C4-2B (cell line): ENCODE results near the gene TOM1L2.

Experiments
- H3K27ac ChIP-seq: fragments of 450-650 bp; 2 replicates; pipeline ENCODE4 v1.5.1; 2017
- ZFX ChIP-seq: fragments of 450-650 bp; IDR thresholded peaks from 2 replicates; pipeline ENCODE4 v1.6.1; 2017
- TF ChIP-seq, protein P1 (sequence below): fragments of 450-650 bp; conservative IDR thresholded peaks from 2 replicates; pipeline ENCODE4 v1.5.1; 2017; ENCODE audit warnings: mild to moderate bottlenecking

TOM1L2 gene

DNA sequence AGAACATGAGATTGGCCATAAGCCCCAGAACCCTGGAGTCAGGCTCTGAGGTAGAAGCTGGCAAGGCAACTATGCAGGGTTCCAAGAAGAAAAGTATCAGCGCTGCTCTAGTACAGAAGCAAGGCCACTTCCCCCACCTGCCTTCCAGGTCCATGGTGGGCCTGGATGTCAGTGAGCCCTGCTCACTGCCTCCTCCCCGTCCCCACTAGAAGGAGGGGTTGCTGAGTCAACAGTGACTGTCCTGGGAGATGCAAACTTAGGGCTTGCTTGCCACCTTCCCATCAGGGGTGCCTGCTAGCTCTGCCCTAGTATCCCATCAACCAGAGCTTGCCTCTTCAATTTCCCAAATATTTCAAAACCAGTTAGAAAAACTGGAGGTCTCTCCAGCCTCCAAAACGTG lies 105.8 kb downstream of the TOM1L2 start:
- no peak overlapping the region for H3K27ac ChIP-seq
- TF ChIP-seq, protein P1, sequence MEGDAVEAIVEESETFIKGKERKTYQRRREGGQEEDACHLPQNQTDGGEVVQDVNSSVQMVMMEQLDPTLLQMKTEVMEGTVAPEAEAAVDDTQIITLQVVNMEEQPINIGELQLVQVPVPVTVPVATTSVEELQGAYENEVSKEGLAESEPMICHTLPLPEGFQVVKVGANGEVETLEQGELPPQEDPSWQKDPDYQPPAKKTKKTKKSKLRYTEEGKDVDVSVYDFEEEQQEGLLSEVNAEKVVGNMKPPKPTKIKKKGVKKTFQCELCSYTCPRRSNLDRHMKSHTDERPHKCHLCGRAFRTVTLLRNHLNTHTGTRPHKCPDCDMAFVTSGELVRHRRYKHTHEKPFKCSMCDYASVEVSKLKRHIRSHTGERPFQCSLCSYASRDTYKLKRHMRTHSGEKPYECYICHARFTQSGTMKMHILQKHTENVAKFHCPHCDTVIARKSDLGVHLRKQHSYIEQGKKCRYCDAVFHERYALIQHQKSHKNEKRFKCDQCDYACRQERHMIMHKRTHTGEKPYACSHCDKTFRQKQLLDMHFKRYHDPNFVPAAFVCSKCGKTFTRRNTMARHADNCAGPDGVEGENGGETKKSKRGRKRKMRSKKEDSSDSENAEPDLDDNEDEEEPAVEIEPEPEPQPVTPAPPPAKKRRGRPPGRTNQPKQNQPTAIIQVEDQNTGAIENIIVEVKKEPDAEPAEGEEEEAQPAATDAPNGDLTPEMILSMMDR, result no peak
- no peak for TF ChIP-seq ZFX

DNA sequence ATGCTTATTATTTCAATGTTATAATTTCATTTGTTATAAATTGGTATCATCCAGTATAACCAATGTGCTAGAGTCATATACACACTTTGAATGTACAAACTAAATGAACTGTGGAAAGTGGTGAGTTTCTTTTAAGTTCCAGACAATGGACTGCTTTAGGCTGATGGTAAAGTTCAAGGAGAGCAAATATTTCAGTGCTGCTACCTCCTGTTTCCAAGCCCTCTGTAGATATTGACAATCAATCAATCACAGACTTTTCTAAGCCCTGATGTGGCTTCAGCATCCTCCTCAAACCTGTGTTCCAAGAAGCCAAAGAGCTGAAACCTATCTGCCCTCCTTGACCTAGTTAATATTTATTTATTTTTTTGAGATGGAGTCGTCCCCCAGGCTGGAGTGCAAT lies 107.2 kb downstream of the TOM1L2 start:
- no peak for TF ChIP-seq ZFX
- H3K27ac ChIP-seq, result no peak overlapping the region

DNA sequence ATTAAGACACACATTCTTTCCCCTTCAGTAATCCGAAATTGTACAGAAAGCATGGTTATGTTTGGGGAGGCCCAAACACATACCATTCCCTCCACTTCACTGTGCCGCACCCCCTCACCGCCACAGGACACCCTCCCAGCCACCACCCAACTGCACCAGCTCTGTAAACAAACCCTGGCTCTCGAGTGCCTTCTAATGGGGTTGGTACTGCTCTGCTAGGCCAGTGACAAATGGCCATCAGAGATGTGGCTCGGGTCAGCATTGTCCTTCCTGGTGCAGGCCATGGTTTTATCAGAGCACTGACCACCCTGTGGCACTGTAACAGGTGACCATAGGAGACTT lies 111.5 kb downstream of the TOM1L2 start:
- TF ChIP-seq, protein P1, result no peak
- no peak for TF ChIP-seq ZFX
- H3K27ac ChIP-seq, result no peak overlapping the region

DNA sequence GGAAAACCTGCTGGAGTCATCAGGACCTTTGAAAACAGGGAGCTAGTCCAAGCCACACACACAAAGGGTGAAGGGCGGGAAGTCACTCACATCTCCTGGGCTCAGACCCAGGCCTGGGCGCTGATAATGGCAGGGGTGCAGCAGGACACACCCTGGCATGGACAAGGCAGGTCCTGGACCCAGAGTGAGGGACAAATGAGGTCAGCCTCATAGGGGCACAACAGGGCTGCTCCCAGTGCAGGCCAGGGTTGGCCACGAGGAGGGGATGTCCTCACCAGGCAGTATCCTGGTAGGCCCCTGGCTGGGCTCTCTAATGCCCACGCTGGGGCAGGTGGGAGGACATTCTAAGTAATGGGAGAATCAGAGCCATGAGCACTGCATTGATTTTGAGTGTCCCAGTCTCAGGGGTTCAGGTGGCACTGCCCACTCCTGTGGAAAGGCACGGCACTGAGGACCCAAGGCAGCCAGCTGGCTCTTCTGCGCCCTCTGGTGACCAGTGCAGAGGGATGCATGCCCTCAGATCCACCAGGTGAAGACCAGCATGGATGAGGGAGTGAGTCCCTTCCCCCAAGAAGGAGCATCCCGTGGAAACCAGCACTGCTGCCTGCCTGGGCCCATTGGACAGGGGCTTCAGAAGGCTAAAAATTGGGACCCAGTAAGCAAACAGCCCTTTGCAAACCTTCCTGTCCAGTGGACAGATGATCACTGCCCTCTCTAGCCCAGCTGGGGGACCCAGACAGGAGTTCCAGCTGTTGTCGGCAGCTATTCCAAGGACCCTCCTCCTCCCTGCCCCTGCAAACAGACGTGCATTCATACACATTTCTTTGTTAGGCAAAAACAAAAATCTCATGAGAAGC lies 112.1 kb downstream of the TOM1L2 start:
- peak overlapping the region; percentile 15; the same call in 1 of the 2 replicates for H3K27ac ChIP-seq
- TF ChIP-seq ZFX, result no peak
- TF ChIP-seq, protein P1, result peak; percentile 97

DNA sequence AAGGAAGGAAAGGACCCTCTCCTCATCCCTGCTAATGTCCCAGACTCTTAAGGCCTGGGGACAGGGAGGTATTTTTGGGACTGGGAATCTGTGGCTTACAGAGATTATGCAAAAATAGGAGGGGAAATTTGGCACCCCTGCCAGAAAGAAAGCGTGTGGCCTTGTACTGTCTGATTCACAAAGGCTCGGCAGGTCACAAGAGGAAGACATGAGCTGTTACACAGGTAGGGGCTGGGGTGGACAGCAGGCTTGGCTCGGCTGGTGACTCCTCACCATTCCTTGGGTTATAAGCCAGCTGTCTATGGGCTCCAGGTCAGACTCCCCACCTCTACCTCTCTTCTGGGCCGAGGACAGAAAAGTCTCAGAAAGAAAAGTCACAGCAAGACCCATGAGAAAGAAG lies 114.7 kb downstream of the TOM1L2 start:
- H3K27ac ChIP-seq, result no peak overlapping the region
- TF ChIP-seq ZFX, result no peak
- TF ChIP-seq, protein P1, result no peak

DNA sequence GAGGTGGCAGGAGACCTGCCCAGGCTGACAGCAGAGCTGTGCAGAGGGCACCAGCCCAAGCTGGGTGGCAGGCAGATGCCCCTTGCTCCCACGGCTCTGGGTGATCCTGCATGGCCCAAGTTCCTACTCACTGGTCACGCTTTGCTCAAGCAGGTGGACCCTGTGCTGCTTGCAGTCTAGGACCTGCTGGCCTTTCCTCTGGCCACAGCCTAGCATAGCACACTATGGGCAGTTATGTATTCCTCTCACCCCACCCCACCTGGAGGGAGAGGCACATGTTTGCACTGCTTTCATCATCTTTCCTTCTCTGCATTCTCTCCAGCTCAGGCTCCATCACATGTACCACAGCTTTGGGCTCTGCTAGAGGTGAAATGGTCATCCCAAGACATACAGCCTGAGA lies 115.8 kb downstream of the TOM1L2 start:
- no peak overlapping the region for H3K27ac ChIP-seq
- TF ChIP-seq, protein P1, result no peak
- TF ChIP-seq ZFX, result no peak

DNA sequence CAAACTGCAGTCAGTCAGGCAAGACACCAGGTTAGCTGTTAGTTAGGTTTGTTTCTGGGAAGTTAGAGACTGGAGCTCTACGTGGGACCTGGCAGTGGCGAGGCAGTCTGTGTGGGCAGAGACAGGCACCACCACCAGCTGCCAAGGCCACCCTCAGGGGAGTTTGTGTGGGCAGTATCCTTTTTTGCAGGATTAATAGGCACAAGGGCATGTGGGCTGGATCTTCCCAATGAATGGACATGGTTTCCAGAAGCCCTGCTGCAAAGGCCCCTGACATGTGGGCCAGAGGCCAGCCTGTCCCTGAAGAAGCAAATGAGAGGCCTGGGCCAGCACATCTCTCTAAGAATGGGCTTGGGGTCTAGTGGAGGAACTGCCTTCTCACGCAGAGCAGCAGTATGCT lies 116.2 kb downstream of the TOM1L2 start:
- H3K27ac ChIP-seq, result no peak overlapping the region

More for the DNA sequence above, 116.2 kb downstream of the TOM1L2 start:
- no peak for TF ChIP-seq ZFX
- TF ChIP-seq, protein P1, result no peak
